H1 (cell line): ENCODE measurements around the gene UFM1.

Experiments
- POLR2A ChIP-seq, 2 experiments: IDR thresholded peaks; 1 replicate in 1 of 2; 2 replicates in 1 of 2; pipeline ENCODE4 v1.6.1; 2011; ENCODE audit warnings: low read depth in 2 of 2, low read length in 2 of 2, mild to moderate bottlenecking in 2 of 2; ENCODE audit errors: control extremely low read depth in 1 of 2
- RAD21 ChIP-seq, 2 experiments: IDR thresholded peaks in 1 of 2; conservative IDR thresholded peaks in 1 of 2; 2 replicates each; pipeline ENCODE4 v1.6.1; 2011; ENCODE audit warnings: low read depth in 2 of 2, low read length in 2 of 2, improper control_type of control experiment in 1 of 2, inconsistent platforms in 1 of 2, mild to moderate bottlenecking in 1 of 2, moderate library complexity in 1 of 2
- TF ChIP-seq, protein P1 (sequence below): IDR thresholded peaks from 2 replicates; pipeline ENCODE4 v1.6.1; 2012; ENCODE audit warnings: inconsistent platforms
- TF ChIP-seq, protein P2 (sequence below), 3 experiments: IDR thresholded peaks; 1 replicate in 2 of 3; 2 replicates in 1 of 3; pipeline versions ENCODE4 v1.5.1 to v1.6.1; 2011; ENCODE audit warnings: low read length in 3 of 3, mild to moderate bottlenecking in 3 of 3, inconsistent platforms in 2 of 3, low read depth in 1 of 3, moderate library complexity in 1 of 3; ENCODE audit not compliant: insufficient read depth in 1 of 3; ENCODE audit errors: control extremely low read depth in 1 of 3

DNA sequence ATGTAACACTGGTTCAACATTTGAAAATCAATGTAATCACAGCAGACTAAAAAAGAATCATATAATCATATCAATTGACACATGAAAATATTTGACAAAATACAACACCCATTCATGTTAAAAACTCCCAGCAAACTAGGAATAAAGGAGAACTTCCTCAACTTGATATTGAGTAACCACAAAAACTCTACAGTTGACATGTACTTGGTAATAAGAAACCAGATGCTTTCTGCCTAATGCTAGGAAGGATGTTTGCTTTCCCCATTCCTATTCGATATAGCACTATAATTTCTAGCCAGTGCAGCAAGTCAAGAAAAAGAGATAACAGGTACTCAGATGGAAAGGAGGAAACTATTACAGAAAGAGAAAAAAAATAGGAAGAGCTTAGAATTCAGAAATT is 26.9 kb downstream of the UFM1 start:
- TF ChIP-seq RAD21 (IDR thresholded peaks at IDR 0.05 in 1 of 2, conservative IDR thresholded peaks at IDR 0.05 in 1 of 2; ENCODE audit: low read depth in 2 of 2, low read length in 2 of 2) (no peak), POLR2A (IDR thresholded peaks at IDR 0.05; ENCODE audit: control extremely low read depth in 1 of 2, low read depth in 2 of 2, low read length in 2 of 2) (no peak)
- TF ChIP-seq, protein P1, sequence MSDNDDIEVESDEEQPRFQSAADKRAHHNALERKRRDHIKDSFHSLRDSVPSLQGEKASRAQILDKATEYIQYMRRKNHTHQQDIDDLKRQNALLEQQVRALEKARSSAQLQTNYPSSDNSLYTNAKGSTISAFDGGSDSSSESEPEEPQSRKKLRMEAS, result no peak
- TF ChIP-seq, protein P2, sequence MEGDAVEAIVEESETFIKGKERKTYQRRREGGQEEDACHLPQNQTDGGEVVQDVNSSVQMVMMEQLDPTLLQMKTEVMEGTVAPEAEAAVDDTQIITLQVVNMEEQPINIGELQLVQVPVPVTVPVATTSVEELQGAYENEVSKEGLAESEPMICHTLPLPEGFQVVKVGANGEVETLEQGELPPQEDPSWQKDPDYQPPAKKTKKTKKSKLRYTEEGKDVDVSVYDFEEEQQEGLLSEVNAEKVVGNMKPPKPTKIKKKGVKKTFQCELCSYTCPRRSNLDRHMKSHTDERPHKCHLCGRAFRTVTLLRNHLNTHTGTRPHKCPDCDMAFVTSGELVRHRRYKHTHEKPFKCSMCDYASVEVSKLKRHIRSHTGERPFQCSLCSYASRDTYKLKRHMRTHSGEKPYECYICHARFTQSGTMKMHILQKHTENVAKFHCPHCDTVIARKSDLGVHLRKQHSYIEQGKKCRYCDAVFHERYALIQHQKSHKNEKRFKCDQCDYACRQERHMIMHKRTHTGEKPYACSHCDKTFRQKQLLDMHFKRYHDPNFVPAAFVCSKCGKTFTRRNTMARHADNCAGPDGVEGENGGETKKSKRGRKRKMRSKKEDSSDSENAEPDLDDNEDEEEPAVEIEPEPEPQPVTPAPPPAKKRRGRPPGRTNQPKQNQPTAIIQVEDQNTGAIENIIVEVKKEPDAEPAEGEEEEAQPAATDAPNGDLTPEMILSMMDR (IDR thresholded peaks at IDR 0.05; ENCODE audit: control extremely low read depth in 1 of 3, insufficient read depth in 1 of 3, low read depth in 1 of 3, low read length in 3 of 3), result no peak
